GM23338 (cell line): Measurements from ENCODE around the gene DOCK2. TPM values are rescaled to one million over a fixed set of nuclear protein-coding genes. Genes with fewer than 3 reads are reported as not detected.

Source experiments
- ATAC-seq: fragments of 200-7000 bp; cut with Tn5 transposase; 3 replicates; pipeline ENCODE4 v1.9.1; 2020
- DNase-seq: peaks from one replicate; pipeline ENCODE4 v3.0.0-alpha.2; 2015; ENCODE audit warnings: low spot score
- H2AFZ ChIP-seq: fragments of 200-600 bp; sonication (generic); 2 replicates; pipeline ENCODE4 v1.8.0; 2016; ENCODE audit warnings: antibody characterized with exemption, mild to moderate bottlenecking, moderate library complexity
- H3F3A ChIP-seq: fragments of 200-600 bp; sonication (generic); replicated peaks from 2 replicates; pipeline ENCODE4 v1.8.0; 2017; ENCODE audit warnings: antibody characterized with exemption, mixed run types, low read depth
- H3K27ac ChIP-seq: fragments of 200-600 bp; sonication (generic); 2 replicates; pipeline ENCODE4 v1.6.1; 2016; ENCODE audit warnings: low read depth
- H3K27me3 ChIP-seq: fragments of 200-600 bp; sonication (generic); 2 replicates; pipeline ENCODE4 v1.8.0; 2016; ENCODE audit warnings: mild to moderate bottlenecking, mixed run types, moderate library complexity; ENCODE audit not compliant: insufficient read depth
- H3K36me3 ChIP-seq: fragments of 200-600 bp; sonication (generic); 2 replicates; pipeline ENCODE4 v1.8.0; 2016; ENCODE audit warnings: mild to moderate bottlenecking; ENCODE audit not compliant: insufficient read depth
- H3K4me1 ChIP-seq: fragments of 200-600 bp; sonication (generic); 2 replicates; pipeline ENCODE4 v1.8.0; 2016; ENCODE audit warnings: mild to moderate bottlenecking, moderate library complexity; ENCODE audit not compliant: insufficient read depth
- H3K4me2 ChIP-seq: fragments of 200-600 bp; sonication (generic); 2 replicates; pipeline ENCODE4 v1.7.1; 2017; ENCODE audit warnings: mixed run types
- H3K4me3 ChIP-seq: fragments of 200-600 bp; sonication (generic); 2 replicates; pipeline ENCODE4 v1.6.1; 2016; ENCODE audit warnings: mixed run types
- H3K79me2 ChIP-seq: fragments of 200-600 bp; sonication (generic); replicated peaks from 2 replicates; pipeline ENCODE4 v1.8.0; 2017; ENCODE audit warnings: mild to moderate bottlenecking; ENCODE audit not compliant: insufficient read depth
- H3K9me2 ChIP-seq: fragments of 200-600 bp; sonication (generic); 2 replicates; pipeline ENCODE4 v1.8.0; 2017; ENCODE audit not compliant: insufficient read depth
- H4K20me1 ChIP-seq: fragments of 200-600 bp; sonication (generic); replicated peaks from 2 replicates; pipeline ENCODE4 v1.8.0; 2017; ENCODE audit warnings: mild to moderate bottlenecking; ENCODE audit not compliant: insufficient read depth
- H3K27ac Mint-ChIP-seq: 2 replicates; pipeline ENCODE4 v1.8.0; 2020; ENCODE audit warnings: inconsistent platforms, mild to moderate bottlenecking, moderate library complexity, mixed read lengths
- H3K27me3 Mint-ChIP-seq: 3 replicates; pipeline ENCODE4 v1.8.0; 2022; ENCODE audit warnings: low read depth, mild to moderate bottlenecking, moderate library complexity, mixed read lengths, inconsistent platforms; ENCODE audit not compliant: insufficient read depth, poor library complexity
- H3K36me3 Mint-ChIP-seq: 3 replicates; pipeline ENCODE4 v1.8.0; 2021; ENCODE audit warnings: low read depth, mild to moderate bottlenecking, inconsistent platforms, moderate library complexity, mixed read lengths
- H3K4me1 Mint-ChIP-seq: 3 replicates; pipeline ENCODE4 v1.8.0; 2020; ENCODE audit warnings: mild to moderate bottlenecking, inconsistent platforms, mixed read lengths
- H3K4me3 Mint-ChIP-seq: 3 replicates; pipeline ENCODE4 v1.8.0; 2021; ENCODE audit warnings: moderate library complexity, mild to moderate bottlenecking, inconsistent platforms, mixed read lengths
- H3K9me3 Mint-ChIP-seq: 3 replicates; pipeline ENCODE4 v1.8.0; 2020; ENCODE audit warnings: moderate library complexity, mild to moderate bottlenecking, inconsistent platforms, mixed read lengths
- CREB1 ChIP-seq: fragments of 250-450 bp; sonication (Bioruptor Pico); IDR thresholded peaks from 2 replicates; pipeline ENCODE4 v1.5.0; 2020; ENCODE audit warnings: low read depth, mild to moderate bottlenecking, moderate library complexity
- ETS1 ChIP-seq: IDR thresholded peaks from 2 replicates; pipeline ENCODE4 v1.6.1; 2016; ENCODE audit warnings: antibody characterized with exemption
- EZH2 ChIP-seq: fragments of 200-600 bp; sonication (generic); IDR thresholded peaks from one replicate; pipeline ENCODE4 v1.8.0; 2017; ENCODE audit warnings: antibody characterized with exemption, mild to moderate bottlenecking, low read depth; ENCODE audit not compliant: unreplicated experiment
- JUNB ChIP-seq: IDR thresholded peaks from one replicate; pipeline ENCODE4 v1.6.1; 2016; ENCODE audit warnings: antibody characterized with exemption; ENCODE audit not compliant: unreplicated experiment
- NANOG ChIP-seq: IDR thresholded peaks from 2 replicates; pipeline ENCODE4 v1.6.1; 2016; ENCODE audit warnings: antibody characterized with exemption, borderline replicate concordance
- POLR2AphosphoS5 ChIP-seq: IDR thresholded peaks from 2 replicates; pipeline ENCODE4 v1.6.1; 2016; ENCODE audit warnings: antibody characterized with exemption, low read depth
- ZNF114 ChIP-seq: fragments of 250-450 bp; sonication (Bioruptor Pico); IDR thresholded peaks from 2 replicates; pipeline ENCODE4 v1.5.0; 2020; ENCODE audit warnings: mild to moderate bottlenecking, moderate library complexity
- ZNF331 ChIP-seq: fragments of 250-450 bp; sonication (Bioruptor Pico); IDR thresholded peaks from 2 replicates; pipeline ENCODE4 v1.5.0; 2020; ENCODE audit warnings: low read depth, mild to moderate bottlenecking, moderate library complexity
- polyA plus RNA-seq: library from polyadenylated mRNA; unstranded; fragments of >200 nt; fragmentation: Nextera tagmentation; extraction: Ambion mirVana; gene quantifications from 2 replicates; pipeline ENCODE4 v1.2.1, GENCODE V29; 2016
- total RNA-seq: library from RNA; depleted of rRNA; stranded (reverse); fragments of >200 nt; shearing (Covaris generic); gene quantifications from 2 replicates; pipeline ENCODE4 v1.2.3, GENCODE V29; 2014
- TF ChIP-seq, protein P1 (sequence below): IDR thresholded peaks from one replicate; pipeline ENCODE4 v1.6.1; 2018; ENCODE audit warnings: antibody characterized with exemption; ENCODE audit not compliant: unreplicated experiment
- TF ChIP-seq, protein P2 (sequence below): fragments of 250-450 bp; sonication (Bioruptor Pico); IDR thresholded peaks from 2 replicates; pipeline ENCODE4 v1.5.0; 2020; ENCODE audit warnings: mild to moderate bottlenecking, moderate library complexity

Gene DOCK2
- total and polyA plus RNA-seq, 2 experiments from 2014 or later: 3.7 to 9.4 TPM

- H3K4me2 ChIP-seq: no peak overlapping the region
Measured at GRCh38 chr5:170095646-170096045, 458.6 kb downstream of the DOCK2 start.

More at GRCh38 chr5:170095646-170096045, 458.6 kb downstream of the DOCK2 start:
- TF ChIP-seq ETS1 (no peak), CREB1 (CRISPR knock-in tag) (no peak), POLR2AphosphoS5 (no peak), NANOG (no peak), EZH2 (no peak), JUNB (no peak), ZNF114 (CRISPR knock-in tag) (no peak), ZNF331 (CRISPR knock-in tag) (no peak)
- TF ChIP-seq, protein P1, sequence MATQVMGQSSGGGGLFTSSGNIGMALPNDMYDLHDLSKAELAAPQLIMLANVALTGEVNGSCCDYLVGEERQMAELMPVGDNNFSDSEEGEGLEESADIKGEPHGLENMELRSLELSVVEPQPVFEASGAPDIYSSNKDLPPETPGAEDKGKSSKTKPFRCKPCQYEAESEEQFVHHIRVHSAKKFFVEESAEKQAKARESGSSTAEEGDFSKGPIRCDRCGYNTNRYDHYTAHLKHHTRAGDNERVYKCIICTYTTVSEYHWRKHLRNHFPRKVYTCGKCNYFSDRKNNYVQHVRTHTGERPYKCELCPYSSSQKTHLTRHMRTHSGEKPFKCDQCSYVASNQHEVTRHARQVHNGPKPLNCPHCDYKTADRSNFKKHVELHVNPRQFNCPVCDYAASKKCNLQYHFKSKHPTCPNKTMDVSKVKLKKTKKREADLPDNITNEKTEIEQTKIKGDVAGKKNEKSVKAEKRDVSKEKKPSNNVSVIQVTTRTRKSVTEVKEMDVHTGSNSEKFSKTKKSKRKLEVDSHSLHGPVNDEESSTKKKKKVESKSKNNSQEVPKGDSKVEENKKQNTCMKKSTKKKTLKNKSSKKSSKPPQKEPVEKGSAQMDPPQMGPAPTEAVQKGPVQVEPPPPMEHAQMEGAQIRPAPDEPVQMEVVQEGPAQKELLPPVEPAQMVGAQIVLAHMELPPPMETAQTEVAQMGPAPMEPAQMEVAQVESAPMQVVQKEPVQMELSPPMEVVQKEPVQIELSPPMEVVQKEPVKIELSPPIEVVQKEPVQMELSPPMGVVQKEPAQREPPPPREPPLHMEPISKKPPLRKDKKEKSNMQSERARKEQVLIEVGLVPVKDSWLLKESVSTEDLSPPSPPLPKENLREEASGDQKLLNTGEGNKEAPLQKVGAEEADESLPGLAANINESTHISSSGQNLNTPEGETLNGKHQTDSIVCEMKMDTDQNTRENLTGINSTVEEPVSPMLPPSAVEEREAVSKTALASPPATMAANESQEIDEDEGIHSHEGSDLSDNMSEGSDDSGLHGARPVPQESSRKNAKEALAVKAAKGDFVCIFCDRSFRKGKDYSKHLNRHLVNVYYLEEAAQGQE: no peak
- TF ChIP-seq, protein P2, sequence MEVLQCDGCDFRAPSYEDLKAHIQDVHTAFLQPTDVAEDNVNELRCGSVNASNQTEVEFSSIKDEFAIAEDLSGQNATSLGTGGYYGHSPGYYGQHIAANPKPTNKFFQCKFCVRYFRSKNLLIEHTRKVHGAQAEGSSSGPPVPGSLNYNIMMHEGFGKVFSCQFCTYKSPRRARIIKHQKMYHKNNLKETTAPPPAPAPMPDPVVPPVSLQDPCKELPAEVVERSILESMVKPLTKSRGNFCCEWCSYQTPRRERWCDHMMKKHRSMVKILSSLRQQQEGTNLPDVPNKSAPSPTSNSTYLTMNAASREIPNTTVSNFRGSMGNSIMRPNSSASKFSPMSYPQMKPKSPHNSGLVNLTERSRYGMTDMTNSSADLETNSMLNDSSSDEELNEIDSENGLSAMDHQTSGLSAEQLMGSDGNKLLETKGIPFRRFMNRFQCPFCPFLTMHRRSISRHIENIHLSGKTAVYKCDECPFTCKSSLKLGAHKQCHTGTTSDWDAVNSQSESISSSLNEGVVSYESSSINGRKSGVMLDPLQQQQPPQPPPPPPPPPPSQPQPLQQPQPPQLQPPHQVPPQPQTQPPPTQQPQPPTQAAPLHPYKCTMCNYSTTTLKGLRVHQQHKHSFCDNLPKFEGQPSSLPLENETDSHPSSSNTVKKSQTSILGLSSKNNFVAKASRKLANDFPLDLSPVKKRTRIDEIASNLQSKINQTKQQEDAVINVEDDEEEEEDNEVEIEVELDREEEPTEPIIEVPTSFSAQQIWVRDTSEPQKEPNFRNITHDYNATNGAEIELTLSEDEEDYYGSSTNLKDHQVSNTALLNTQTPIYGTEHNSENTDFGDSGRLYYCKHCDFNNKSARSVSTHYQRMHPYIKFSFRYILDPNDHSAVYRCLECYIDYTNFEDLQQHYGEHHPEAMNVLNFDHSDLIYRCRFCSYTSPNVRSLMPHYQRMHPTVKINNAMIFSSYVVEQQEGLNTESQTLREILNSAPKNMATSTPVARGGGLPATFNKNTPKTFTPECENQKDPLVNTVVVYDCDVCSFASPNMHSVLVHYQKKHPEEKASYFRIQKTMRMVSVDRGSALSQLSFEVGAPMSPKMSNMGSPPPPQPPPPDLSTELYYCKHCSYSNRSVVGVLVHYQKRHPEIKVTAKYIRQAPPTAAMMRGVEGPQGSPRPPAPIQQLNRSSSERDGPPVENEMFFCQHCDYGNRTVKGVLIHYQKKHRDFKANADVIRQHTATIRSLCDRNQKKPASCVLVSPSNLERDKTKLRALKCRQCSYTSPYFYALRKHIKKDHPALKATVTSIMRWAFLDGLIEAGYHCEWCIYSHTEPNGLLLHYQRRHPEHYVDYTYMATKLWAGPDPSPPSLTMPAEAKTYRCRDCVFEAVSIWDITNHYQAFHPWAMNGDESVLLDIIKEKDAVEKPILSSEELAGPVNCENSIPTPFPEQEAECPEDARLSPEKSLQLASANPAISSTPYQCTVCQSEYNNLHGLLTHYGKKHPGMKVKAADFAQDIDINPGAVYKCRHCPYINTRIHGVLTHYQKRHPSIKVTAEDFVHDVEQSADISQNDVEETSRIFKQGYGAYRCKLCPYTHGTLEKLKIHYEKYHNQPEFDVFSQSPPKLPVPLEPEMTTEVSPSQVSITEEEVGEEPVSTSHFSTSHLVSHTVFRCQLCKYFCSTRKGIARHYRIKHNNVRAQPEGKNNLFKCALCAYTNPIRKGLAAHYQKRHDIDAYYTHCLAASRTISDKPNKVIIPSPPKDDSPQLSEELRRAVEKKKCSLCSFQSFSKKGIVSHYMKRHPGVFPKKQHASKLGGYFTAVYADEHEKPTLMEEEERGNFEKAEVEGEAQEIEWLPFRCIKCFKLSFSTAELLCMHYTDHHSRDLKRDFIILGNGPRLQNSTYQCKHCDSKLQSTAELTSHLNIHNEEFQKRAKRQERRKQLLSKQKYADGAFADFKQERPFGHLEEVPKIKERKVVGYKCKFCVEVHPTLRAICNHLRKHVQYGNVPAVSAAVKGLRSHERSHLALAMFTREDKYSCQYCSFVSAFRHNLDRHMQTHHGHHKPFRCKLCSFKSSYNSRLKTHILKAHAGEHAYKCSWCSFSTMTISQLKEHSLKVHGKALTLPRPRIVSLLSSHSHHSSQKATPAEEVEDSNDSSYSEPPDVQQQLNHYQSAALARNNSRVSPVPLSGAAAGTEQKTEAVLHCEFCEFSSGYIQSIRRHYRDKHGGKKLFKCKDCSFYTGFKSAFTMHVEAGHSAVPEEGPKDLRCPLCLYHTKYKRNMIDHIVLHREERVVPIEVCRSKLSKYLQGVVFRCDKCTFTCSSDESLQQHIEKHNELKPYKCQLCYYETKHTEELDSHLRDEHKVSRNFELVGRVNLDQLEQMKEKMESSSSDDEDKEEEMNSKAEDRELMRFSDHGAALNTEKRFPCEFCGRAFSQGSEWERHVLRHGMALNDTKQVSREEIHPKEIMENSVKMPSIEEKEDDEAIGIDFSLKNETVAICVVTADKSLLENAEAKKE (CRISPR knock-in tag): no peak
- Mint-ChIP-seq H3K27ac (no peak overlapping the region), H3K9me3 (peaks cover 4% of the 10 kb centered on the region; the same call in 2 of the 3 replicates), H3K4me3 (no peak overlapping the region), H3K36me3 (no peaks in the 10 kb centered on the region), H3K4me1 (peaks cover 15% of the 10 kb centered on the region), H3K27me3 (peaks cover 14% of the 10 kb centered on the region)
- no peaks in the 10 kb centered on the region for H3K9me2 ChIP-seq
- H3K4me1 ChIP-seq: no peaks in the 10 kb centered on the region
- H3K4me3 ChIP-seq: no peak overlapping the region
- no peak overlapping the region for H3K27ac ChIP-seq
- no peaks in the 10 kb centered on the region for H3K36me3 ChIP-seq
- H4K20me1 ChIP-seq: no peaks in the 10 kb centered on the region
- no peaks in the 10 kb centered on the region for H3K27me3 ChIP-seq
- no peak overlapping the region for H2AFZ ChIP-seq
- H3K79me2 ChIP-seq: no peaks in the 10 kb centered on the region
- DNase-seq: no peak
- H3F3A ChIP-seq: no peaks in the 10 kb centered on the region
- no peak for ATAC-seq
